Neural crest cell (in vitro differentiated cells): ENCODE measurements around the gene DENND6B. TPM values are rescaled to one million over a fixed set of nuclear protein-coding genes. Genes with fewer than 3 reads are reported as not detected.

Experiments
- DNase-seq: peaks from one replicate; pipeline ENCODE4 v3.0.0; 2021; ENCODE audit warnings: low read depth, mixed read lengths, low spot score
- H3K27ac Mint-ChIP-seq: one replicate; pipeline ENCODE4 v1.8.0; 2021; ENCODE audit warnings: mild to moderate bottlenecking, mixed read lengths; ENCODE audit not compliant: unreplicated experiment
- H3K27me3 Mint-ChIP-seq: 2 replicates; pipeline ENCODE4 v1.8.0; 2021; ENCODE audit warnings: low read depth, mild to moderate bottlenecking, mixed read lengths
- H3K36me3 Mint-ChIP-seq: 2 replicates; pipeline ENCODE4 v1.8.0; 2021; ENCODE audit warnings: low read depth, mild to moderate bottlenecking, mixed read lengths
- H3K4me1 Mint-ChIP-seq: 2 replicates; pipeline ENCODE4 v1.8.0; 2021; ENCODE audit warnings: mixed read lengths
- H3K4me3 Mint-ChIP-seq: one replicate; pipeline ENCODE4 v1.8.0; 2021; ENCODE audit warnings: mild to moderate bottlenecking, mixed read lengths
- H3K9me3 Mint-ChIP-seq: 2 replicates; pipeline ENCODE4 v1.8.0; 2021; ENCODE audit warnings: mixed read lengths
- total RNA-seq: library from RNA; stranded (reverse); gene quantifications from 2 replicates; pipeline ENCODE4 v1.2.1, GENCODE V29; 2021
- TF ChIP-seq, protein P1 (sequence below): fragments of 200-600 bp; sonication (generic); conservative IDR thresholded peaks from 2 replicates; pipeline ENCODE4 v1.5.0; 2021; ENCODE audit warnings: antibody characterized with exemption, mild to moderate bottlenecking

Gene DENND6B
- total RNA-seq, 1 donor from 2014 or later: 22.0 TPM

DNA sequence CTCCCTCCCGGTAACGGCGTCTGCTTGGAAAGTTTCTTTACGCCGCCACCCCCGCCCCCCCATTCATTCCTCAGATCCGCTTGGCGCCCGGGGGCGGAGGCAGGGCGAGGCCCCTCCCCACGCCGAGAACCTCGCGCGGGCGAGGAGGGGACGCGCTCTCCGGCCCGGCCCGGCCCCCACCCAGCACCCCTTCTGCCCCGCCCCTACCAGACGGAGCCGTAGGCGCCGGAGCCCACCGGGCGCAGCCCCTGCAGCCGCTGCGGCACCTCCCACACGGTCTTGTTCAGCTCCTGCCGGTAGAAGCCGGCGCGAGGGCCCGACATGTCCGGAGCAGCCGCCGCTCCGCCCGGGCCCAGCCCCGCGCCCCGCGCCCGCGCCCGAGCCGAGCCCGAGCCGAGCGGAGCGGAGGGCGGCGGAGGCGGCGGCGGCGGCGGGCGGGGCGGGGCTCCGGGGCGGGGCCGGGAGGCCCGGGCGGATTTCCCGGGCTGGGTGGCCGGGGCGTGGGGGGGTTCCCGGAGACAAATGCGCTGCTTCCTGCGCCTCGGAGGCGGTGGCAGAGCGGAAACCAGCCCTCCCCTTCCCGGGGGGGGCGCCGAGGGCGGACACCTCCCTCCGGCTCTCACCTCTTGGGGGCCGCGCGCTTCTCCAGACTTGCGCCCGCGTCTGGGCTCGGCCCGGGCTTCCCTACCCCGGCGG, 56.7 kb downstream of the DENND6B start, which contains the start of gene MAPK11:
TSS of gene MAPK11 (minus strand) at position 411 of the 696 bp plus-strand sequence. CDS start at position 323, 88 bp downstream.
- Mint-ChIP-seq H3K27me3 (peaks cover 38% of the 10 kb centered on the region), H3K27ac (no peak within 1 kb of the TSS)

GRCh38 chr22:50269573-50269969, 57.2 kb downstream of the DENND6B start:
- TF ChIP-seq, protein P1, sequence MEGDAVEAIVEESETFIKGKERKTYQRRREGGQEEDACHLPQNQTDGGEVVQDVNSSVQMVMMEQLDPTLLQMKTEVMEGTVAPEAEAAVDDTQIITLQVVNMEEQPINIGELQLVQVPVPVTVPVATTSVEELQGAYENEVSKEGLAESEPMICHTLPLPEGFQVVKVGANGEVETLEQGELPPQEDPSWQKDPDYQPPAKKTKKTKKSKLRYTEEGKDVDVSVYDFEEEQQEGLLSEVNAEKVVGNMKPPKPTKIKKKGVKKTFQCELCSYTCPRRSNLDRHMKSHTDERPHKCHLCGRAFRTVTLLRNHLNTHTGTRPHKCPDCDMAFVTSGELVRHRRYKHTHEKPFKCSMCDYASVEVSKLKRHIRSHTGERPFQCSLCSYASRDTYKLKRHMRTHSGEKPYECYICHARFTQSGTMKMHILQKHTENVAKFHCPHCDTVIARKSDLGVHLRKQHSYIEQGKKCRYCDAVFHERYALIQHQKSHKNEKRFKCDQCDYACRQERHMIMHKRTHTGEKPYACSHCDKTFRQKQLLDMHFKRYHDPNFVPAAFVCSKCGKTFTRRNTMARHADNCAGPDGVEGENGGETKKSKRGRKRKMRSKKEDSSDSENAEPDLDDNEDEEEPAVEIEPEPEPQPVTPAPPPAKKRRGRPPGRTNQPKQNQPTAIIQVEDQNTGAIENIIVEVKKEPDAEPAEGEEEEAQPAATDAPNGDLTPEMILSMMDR: no peak
- H3K27me3 Mint-ChIP-seq: peaks cover 38% of the 10 kb centered on the region
- DNase-seq: no peak
- peaks cover 5% of the 10 kb centered on the region for H3K36me3 Mint-ChIP-seq
- peaks cover 11% of the 10 kb centered on the region for H3K4me1 Mint-ChIP-seq
- peak overlapping the region; percentile 73 for H3K4me3 Mint-ChIP-seq
- no peak overlapping the region for H3K27ac Mint-ChIP-seq
- H3K9me3 Mint-ChIP-seq: no peaks in the 10 kb centered on the region

More for the DNA sequence above, 56.7 kb downstream of the DENND6B start, which contains the start of gene MAPK11:
- peak within 1 kb of the TSS; percentile 81 for H3K4me3 Mint-ChIP-seq
- H3K4me1 Mint-ChIP-seq: peaks cover 11% of the 10 kb centered on the region
- TF ChIP-seq, protein P1: no peak
- no peak for DNase-seq
- no peaks in the 10 kb centered on the region for H3K9me3 Mint-ChIP-seq
- H3K36me3 Mint-ChIP-seq: peaks cover 5% of the 10 kb centered on the region

DNA sequence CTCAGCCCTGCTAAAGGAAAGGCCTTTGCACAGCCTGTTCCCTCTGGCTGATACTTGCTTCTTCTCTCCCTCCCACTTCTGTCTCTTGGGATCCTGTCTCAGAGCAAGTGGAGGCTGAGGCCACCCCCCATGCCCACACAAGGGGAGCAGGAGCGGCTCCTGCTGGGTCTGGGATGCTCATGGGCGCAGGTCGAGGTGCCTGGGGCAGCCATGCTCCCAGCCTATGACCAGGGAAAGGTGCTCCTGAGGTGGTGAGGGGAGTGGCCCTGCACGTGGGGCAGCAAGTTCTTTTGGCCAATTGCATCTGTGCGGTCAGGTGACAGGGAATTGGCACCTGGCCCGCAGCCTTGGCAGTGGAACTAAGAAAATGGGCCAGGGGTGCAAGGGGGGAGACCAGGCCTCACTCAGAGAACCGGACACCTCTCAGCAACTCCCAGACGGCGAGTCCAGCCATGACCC, 58.1 kb downstream of the DENND6B start:
- Mint-ChIP-seq H3K27ac (no peak overlapping the region), H3K9me3 (no peaks in the 10 kb centered on the region), H3K4me1 (peaks cover 5% of the 10 kb centered on the region), H3K36me3 (peaks cover under 1% of the 10 kb centered on the region), H3K27me3 (peaks cover 33% of the 10 kb centered on the region), H3K4me3 (peak overlapping the region; percentile 73)
- no peak for DNase-seq
- TF ChIP-seq, protein P1: no peak

- Mint-ChIP-seq H3K4me3 (peak overlapping the region; percentile 73), H3K36me3 (no peaks in the 10 kb centered on the region), H3K27me3 (peaks cover 31% of the 10 kb centered on the region), H3K27ac (no peak overlapping the region), H3K9me3 (no peaks in the 10 kb centered on the region), H3K4me1 (peaks cover 3% of the 10 kb centered on the region)
- TF ChIP-seq, protein P1: peak; percentile 39
- no peak for DNase-seq
These were observed 59.0 kb downstream of the DENND6B start for GRCh38 chr22:50267591-50268390.

DNA sequence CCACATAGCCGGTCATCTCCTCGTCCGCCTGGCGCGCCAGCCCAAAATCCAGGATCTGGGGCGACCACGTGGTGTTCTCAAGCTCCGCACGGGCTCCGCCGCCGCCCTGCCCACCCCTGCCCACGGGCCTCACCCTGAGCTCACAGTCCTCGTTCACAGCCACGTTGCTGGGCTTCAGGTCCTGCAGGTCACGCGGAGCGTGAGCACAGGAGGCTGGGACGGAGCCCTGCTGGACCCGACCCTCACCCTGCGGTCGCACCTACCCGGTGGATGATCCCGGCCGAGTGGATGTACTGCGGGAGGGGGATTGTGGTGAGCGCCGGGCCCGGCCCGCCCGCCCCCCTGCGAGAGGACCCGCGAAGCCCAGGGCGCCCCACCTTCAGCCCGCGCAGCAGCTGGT, 59.8 kb downstream of the DENND6B start:
- Mint-ChIP-seq H3K36me3 (no peaks in the 10 kb centered on the region), H3K27ac (no peak overlapping the region), H3K9me3 (no peaks in the 10 kb centered on the region), H3K27me3 (peaks cover 26% of the 10 kb centered on the region), H3K4me3 (no peak overlapping the region), H3K4me1 (peaks cover 8% of the 10 kb centered on the region)
- no peak for DNase-seq
- TF ChIP-seq, protein P1: no peak
